ENCODE data around the gene MEGF9.

GRCh38 chr9:120724757-120725400, 10.6 kb upstream of the MEGF9 start:
- TF ChIP-seq CTCF (optimal IDR thresholded peaks at IDR 0.05 in 1 of 3, IDR thresholded peaks at IDR 0.05 in 1 of 3, conservative IDR thresholded peaks at IDR 0.05 in 1 of 3; ENCODE audit: extremely low read depth in 1 of 3, insufficient read depth in 2 of 3, low read length in 3 of 3) (no peak), EZH2 (IDR thresholded peaks at IDR 0.05; ENCODE audit: low read length) (no peak)

All from keratinocyte (primary cell).